G401 (cell line): ENCODE measurements around the gene NIN. TPM values are rescaled to one million over a fixed set of nuclear protein-coding genes. Genes with fewer than 3 reads are reported as not detected.

Source experiments
- DNase-seq: peaks from one replicate; pipeline ENCODE4 v3.0.0-alpha.2; 2015; ENCODE audit warnings: low spot score
- in situ Hi-C: cut with HindIII; loops from 2 replicates; pipeline ENCODE4 v1.10.0; 2016; ENCODE audit warnings: low sequenced_read_pairs, mixed read lengths
- total RNA-seq: library from RNA; depleted of rRNA; stranded (reverse); fragments of >200 nt; shearing (Covaris generic); gene quantifications from 2 replicates; pipeline ENCODE4 v1.2.3, GENCODE V29; 2014; rRNA removed

The NIN gene
- 0.37 and 3.6 TPM in 2 replicates for total RNA-seq

- in situ Hi-C loops, result no loop called here
- peak; percentile 77 for DNase-seq
Observed at GRCh38 chr14:50830932-50831725, at the start of gene NIN. NIN (minus strand) TSS chr14:50831162; CDS start chr14:50822056, 9,106 bp downstream.

- in situ Hi-C loops, result no loop called here
- no peak for DNase-seq
Observed at GRCh38 chr14:50875359-50876070, 44.6 kb upstream of the NIN start.

- DNase-seq, result no peak
- in situ Hi-C loops, result no loop called here
Observed at GRCh38 chr14:50874757-50875156, 43.8 kb upstream of the NIN start.

GRCh38 chr14:50871914-50872732, 41.2 kb upstream of the NIN start, which contains the start of gene ABHD12B:
ABHD12B (plus strand) TSS chr14:50872053; CDS start chr14:50872175, 122 bp downstream.
- DNase-seq, result no peak

GRCh38 chr14:50871228-50871627, 40.3 kb upstream of the NIN start:
- in situ Hi-C loops, result no loop called here
- DNase-seq, result no peak

More at GRCh38 chr14:50871914-50872732, 41.2 kb upstream of the NIN start, which contains the start of gene ABHD12B:
- in situ Hi-C loops, result no loop called here

- in situ Hi-C loops, result no loop called here
- DNase-seq, result no peak
Observed at GRCh38 chr14:50865391-50866076, 34.6 kb upstream of the NIN start.

GRCh38 chr14:50864946-50865345, 34.0 kb upstream of the NIN start:
- in situ Hi-C loops, result no loop called here
- no peak for DNase-seq

- no peak for DNase-seq
- in situ Hi-C loops, result no loop called here
Observed at GRCh38 chr14:50864237-50864636, 33.3 kb upstream of the NIN start.

GRCh38 chr14:50862036-50862570, 31.1 kb upstream of the NIN start:
- DNase-seq, result no peak
- in situ Hi-C loops, result no loop called here

- peak; percentile 81 for DNase-seq
- in situ Hi-C loops, result no loop called here
Observed at GRCh38 chr14:50860478-50861086, 29.6 kb upstream of the NIN start.

GRCh38 chr14:50859296-50859624, 28.3 kb upstream of the NIN start:
- in situ Hi-C loops, result no loop called here
- no peak for DNase-seq

GRCh38 chr14:50856660-50857059, 25.7 kb upstream of the NIN start:
- in situ Hi-C loops, result no loop called here
- DNase-seq, result no peak

- no peak for DNase-seq
- in situ Hi-C loops, result no loop called here
Observed at GRCh38 chr14:50855558-50855957, 24.6 kb upstream of the NIN start.

GRCh38 chr14:50854521-50854920, 23.6 kb upstream of the NIN start:
- in situ Hi-C loops, result no loop called here
- DNase-seq, result no peak

GRCh38 chr14:50853891-50854290, 22.9 kb upstream of the NIN start:
- no peak for DNase-seq
- in situ Hi-C loops, result no loop called here

GRCh38 chr14:50846226-50846880, 15.4 kb upstream of the NIN start:
- DNase-seq, result no peak

GRCh38 chr14:50845166-50845565, 14.2 kb upstream of the NIN start:
- in situ Hi-C loops, result no loop called here
- no peak for DNase-seq

More at GRCh38 chr14:50846226-50846880, 15.4 kb upstream of the NIN start:
- in situ Hi-C loops, result no loop called here

GRCh38 chr14:50844391-50844790, 13.4 kb upstream of the NIN start:
- DNase-seq, result no peak
- in situ Hi-C loops, result no loop called here
